Measurements from ENCODE around the gene MREG. TPM values are rescaled to one million over a fixed set of nuclear protein-coding genes. Genes with fewer than 3 reads are reported as not detected.

Gene MREG
- total RNA-seq, 1 donor from 2014 or later = 4.0 TPM

- Mint-ChIP-seq H3K4me3 (ENCODE audit: unreplicated experiment) (no peak overlapping the region), H3K27ac (ENCODE audit: unreplicated experiment) (peak overlapping the region; percentile 6), H3K36me3 (ENCODE audit: unreplicated experiment) (peaks cover 16% of the 10 kb centered on the region), H3K9me3 (ENCODE audit: unreplicated experiment) (no peaks in the 10 kb centered on the region), H3K27me3 (ENCODE audit: unreplicated experiment) (no peaks in the 10 kb centered on the region), H3K4me1 (ENCODE audit: unreplicated experiment) (peaks cover 7% of the 10 kb centered on the region)
- TF ChIP-seq CTCF (IDR thresholded peaks at IDR 0.05) = no peak
- DNase-seq (ENCODE audit: extremely low spot score, unreplicated experiment) = no peak
Measured at GRCh38 chr2:215940645-215941184, 72.6 kb downstream of the MREG start.

GRCh38 chr2:215937190-215937589 is 76.2 kb downstream of the MREG start:
- no peak for TF ChIP-seq CTCF (IDR thresholded peaks at IDR 0.05)
- Mint-ChIP-seq H3K36me3 (ENCODE audit: unreplicated experiment) (peaks cover 6% of the 10 kb centered on the region), H3K4me1 (ENCODE audit: unreplicated experiment) (peaks cover 7% of the 10 kb centered on the region), H3K27ac (ENCODE audit: unreplicated experiment) (no peak overlapping the region), H3K4me3 (ENCODE audit: unreplicated experiment) (no peak overlapping the region), H3K9me3 (ENCODE audit: unreplicated experiment) (no peaks in the 10 kb centered on the region), H3K27me3 (ENCODE audit: unreplicated experiment) (no peaks in the 10 kb centered on the region)
- no peak for DNase-seq (ENCODE audit: extremely low spot score, unreplicated experiment)

- Mint-ChIP-seq H3K27ac (ENCODE audit: unreplicated experiment) (no peak overlapping the region), H3K9me3 (ENCODE audit: unreplicated experiment) (no peaks in the 10 kb centered on the region), H3K36me3 (ENCODE audit: unreplicated experiment) (no peaks in the 10 kb centered on the region), H3K4me3 (ENCODE audit: unreplicated experiment) (no peak overlapping the region), H3K27me3 (ENCODE audit: unreplicated experiment) (no peaks in the 10 kb centered on the region), H3K4me1 (ENCODE audit: unreplicated experiment) (peaks cover 20% of the 10 kb centered on the region)
- no peak for DNase-seq (ENCODE audit: extremely low spot score, unreplicated experiment)
- no peak for TF ChIP-seq CTCF (IDR thresholded peaks at IDR 0.05)
Measured at GRCh38 chr2:215933151-215933550, 80.2 kb downstream of the MREG start.

- no peaks in the 10 kb centered on the region for H3K9me3 Mint-ChIP-seq (ENCODE audit: unreplicated experiment)
- H3K36me3 Mint-ChIP-seq (ENCODE audit: unreplicated experiment) = no peaks in the 10 kb centered on the region
- no peak overlapping the region for H3K4me3 Mint-ChIP-seq (ENCODE audit: unreplicated experiment)
- H3K27me3 Mint-ChIP-seq (ENCODE audit: unreplicated experiment) = no peaks in the 10 kb centered on the region
- peak; percentile 85 for DNase-seq (ENCODE audit: extremely low spot score, unreplicated experiment)
- no peak overlapping the region for H3K27ac Mint-ChIP-seq (ENCODE audit: unreplicated experiment)
- H3K4me1 Mint-ChIP-seq (ENCODE audit: unreplicated experiment) = peaks cover 20% of the 10 kb centered on the region
- peak; percentile 95 for TF ChIP-seq CTCF (IDR thresholded peaks at IDR 0.05)
Measured at GRCh38 chr2:215931256-215931903, 82.0 kb downstream of the MREG start.

- Mint-ChIP-seq H3K36me3 (ENCODE audit: unreplicated experiment) (no peaks in the 10 kb centered on the region), H3K4me3 (ENCODE audit: unreplicated experiment) (no peak overlapping the region), H3K4me1 (ENCODE audit: unreplicated experiment) (peaks cover 22% of the 10 kb centered on the region), H3K9me3 (ENCODE audit: unreplicated experiment) (no peaks in the 10 kb centered on the region), H3K27ac (ENCODE audit: unreplicated experiment) (peak overlapping the region; percentile 63), H3K27me3 (ENCODE audit: unreplicated experiment) (no peaks in the 10 kb centered on the region)
- DNase-seq (ENCODE audit: extremely low spot score, unreplicated experiment) = no peak
- no peak for TF ChIP-seq CTCF (IDR thresholded peaks at IDR 0.05)
Measured at GRCh38 chr2:215930505-215931253, 82.7 kb downstream of the MREG start.
